ENCODE results near the gene ROCK2.

ROCK2 gene

DNA sequence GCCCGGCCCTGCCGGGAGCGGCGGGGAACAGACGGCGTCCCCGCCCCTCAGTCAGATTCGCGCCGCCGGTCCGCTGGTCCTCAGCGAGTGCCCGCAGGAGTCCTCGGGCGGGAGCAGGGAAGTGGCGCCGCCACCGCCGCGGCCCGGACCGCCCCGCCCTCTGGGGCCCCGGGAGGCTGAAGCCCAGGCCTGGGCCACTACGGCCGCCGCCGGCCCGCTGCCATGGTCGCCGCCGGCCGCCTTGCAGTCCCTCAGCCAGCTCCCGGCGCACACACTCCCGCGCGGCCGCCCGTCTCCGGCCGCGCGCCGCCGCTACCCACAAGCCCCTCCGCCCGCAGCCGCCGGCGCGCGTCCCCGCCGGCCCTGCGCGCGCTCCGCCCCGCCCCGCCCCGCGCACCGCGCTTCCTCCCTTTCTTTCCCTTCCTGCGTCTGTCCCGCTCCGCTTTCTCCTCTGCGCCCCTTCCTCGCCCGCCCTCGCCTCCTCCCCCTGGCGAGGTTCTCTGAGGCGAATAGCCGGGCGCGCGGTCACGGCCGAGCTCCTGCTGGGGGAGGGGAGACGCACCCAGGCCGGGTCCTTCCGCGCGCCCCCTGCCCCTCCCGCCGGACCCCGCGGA is at the start of gene ROCK2:
ROCK2 (minus strand) TSS at position 295 of the 614 bp plus-strand sequence. CDS start 500 bp downstream, outside the sequence.
- DNase-seq: peak; percentile 60

DNA sequence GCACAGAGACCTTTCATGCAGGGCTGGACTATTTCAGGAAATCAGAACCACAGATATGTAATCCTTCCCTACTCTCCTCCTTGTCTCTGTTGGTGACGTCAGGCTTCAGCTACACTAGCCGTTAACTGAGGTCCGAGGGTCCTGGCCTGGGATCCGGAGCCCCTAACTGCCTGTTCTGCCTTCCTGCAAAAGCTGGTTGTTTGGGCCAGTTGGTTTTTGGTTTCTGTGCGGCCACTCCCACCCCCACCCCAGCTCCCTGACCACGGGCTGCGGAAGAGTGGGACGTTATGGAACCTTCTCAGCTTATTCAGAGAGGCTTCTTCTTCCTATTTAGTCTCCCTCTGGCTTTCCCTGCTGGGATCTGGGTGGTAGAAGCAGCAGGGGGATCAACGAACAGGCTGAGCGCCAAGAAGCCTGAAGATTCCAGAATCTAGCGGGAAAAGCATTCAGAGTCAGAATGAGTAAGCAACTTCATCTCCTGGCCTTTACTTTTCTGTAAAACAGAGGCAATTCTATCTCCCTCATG is 49.3 kb upstream of the ROCK2 start:
- DNase-seq: no peak

DNA sequence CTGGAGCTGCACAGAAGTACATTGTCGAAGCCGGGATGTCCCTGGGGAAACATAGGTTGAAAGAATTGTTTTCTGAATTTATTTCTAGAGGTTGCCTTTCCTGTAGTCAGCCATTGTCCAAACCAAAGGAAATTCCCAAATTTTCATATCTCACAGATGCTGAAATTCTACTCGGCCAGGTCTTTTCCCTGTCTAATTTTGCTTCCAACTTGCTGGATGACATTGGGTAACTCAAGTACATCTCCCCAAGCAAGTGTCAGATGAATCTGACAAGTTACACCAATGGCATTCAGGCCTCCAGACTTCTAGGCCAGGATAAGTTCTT is 47.5 kb upstream of the ROCK2 start:
- DNase-seq: no peak

DNA sequence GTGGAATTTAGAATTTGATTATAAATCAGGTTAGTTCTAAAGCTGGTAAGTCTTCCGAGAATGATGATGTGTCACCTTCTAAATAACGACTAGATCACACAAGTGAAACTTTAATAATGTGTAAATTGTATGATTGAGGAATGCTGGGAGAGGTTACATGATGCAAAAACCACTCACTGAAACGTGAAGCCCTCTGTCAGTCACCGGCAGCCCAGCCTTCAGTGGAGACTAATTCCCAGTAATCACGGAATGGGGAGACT is 45.9 kb upstream of the ROCK2 start:
- no peak for DNase-seq

DNA sequence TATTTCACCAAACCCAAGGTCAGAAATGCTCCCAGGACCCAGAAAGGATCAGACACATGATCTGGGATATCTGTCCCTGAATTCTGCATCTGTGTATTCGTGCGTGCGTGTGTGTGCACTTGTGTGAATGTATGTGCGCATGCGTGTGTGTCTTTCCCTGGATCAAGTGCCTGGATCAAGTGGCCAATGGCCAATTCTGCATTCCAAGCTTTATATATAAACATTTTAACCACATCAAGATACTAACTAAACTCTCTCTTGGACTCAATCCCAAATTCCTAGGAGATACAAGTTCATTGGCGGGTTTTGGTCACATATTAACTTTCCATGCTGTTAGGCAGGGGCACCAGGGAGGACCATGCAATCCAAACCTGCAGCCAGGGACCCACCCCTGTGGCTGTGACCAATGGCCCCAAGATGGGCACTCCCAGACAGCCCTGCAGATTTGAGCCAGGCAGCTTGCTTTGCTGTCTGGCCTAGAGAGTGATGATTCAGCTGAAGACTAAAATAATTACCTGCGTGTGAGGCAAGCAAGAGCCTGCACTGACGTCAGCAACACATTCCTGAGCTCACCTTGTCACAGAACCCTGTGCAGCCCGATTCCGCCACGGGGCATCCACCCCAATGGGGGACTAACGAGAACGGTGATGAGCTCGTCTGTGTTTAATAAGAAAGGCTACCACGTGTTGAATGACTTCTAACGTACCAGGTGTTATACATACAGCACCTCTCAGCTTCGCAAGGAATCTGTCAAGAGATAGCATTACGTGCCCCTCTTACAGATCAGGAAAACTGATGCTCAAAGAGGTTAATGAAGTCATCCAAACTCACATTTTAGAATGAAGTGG is 45.3 kb upstream of the ROCK2 start:
- DNase-seq: no peak

DNA sequence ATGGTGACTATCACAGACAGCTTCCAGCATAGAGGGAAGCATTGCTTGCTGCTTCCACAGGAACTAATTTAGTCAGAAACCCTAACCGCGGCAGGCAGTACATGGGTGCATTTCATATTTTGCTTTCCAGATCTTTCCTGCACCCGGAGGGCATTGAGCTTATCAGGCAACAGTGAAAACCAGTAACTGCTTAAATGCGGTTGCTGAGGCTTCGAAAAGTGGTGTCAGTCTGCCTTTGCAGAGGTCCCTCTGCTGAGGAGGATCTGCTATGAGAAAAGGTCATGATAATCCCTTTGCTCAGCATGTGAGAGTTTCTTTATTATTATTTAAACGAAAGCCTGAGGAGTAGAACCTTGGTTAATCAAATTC is 44.6 kb upstream of the ROCK2 start:
- DNase-seq: no peak

DNA sequence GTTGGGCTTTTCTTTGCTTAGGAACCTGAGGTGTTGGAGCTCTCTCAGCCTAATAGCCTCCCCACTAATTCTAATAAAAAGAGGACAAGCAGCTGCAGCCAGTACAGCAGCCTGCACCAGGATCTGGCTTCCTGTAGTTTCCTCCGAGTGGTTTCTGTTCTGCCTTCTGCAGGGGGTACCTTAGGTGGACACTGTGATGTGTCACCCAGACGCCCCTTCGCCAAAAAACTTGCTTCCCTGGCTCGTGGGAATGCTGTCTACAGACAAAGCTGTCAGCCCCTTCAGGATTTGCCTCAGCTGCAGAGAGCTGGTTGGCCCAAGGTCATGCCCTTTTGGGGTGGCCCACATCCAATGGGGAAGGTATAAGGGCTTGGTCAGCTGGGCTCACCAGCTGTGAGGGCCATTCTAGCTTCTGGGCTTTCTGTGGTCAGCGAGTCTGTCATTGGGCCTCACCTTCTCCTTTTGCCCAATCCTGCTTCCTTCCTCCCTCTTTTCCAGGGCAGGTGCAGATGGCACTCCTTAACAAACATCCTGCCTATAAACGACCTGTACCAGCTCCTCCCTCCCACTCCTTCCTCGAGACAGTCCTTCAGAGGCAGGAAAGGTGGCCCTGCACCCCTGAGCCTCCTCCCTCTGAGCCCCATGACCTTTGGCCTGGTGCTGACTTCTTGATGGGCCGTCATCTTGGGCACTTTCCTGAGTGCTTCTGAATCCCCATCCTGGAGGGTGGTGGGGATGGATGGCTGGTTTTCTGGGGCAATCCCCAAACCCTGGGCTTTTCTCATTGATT is 44.0 kb upstream of the ROCK2 start:
- DNase-seq: no peak

DNA sequence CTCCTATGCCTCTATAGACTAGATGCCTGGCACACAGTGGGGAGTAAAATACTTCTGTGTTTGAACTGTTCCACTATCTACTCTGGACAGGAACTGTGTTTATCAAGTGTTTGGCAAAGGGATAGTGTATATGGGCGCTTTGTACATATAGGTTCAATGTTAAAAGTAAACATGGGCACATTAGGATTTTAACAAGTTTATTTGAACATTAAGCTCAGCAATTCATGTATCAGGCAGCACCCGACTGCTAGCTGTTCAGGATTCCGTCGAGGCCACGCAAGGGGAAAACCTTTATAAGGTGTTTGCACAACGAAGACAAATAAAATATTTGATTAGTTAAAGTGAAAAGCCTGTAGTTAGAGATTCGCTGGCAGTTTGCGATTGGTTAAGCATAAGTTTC is 43.4 kb upstream of the ROCK2 start:
- DNase-seq: no peak

DNA sequence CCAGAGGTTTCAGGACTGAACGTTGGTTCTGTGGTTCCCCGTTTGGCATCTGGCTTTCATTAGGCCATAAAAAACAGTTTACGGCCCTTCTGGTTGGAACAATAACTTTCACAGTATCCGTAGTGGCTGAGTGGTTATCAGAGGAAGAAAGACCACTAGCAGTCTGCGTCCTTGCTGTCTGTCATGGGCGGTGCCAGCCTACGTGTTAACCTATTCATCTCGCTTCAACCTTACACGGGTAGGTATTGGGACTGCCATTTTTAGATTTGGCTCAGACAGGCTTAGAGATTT is 42.6 kb upstream of the ROCK2 start:
- DNase-seq: no peak

DNA sequence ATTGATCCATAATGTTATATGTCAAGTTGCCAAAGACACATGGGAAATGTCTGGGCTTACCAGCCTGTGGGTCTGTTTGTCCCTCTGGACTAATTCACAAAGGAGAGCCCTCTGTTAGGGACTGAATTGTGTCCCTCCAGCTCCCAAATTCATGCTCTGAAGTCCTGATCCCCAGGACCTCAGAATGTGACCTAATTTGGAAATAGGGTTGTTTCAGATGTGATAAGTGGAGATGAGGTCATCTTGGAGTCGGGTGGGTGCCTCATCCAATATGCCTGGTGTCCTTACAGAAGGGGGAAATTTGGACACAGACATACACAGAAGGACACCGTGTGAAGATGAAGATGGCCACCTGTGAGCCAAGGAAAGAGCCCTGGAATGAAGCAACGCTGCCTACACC is 41.4 kb upstream of the ROCK2 start:
- no peak for DNase-seq

DNA sequence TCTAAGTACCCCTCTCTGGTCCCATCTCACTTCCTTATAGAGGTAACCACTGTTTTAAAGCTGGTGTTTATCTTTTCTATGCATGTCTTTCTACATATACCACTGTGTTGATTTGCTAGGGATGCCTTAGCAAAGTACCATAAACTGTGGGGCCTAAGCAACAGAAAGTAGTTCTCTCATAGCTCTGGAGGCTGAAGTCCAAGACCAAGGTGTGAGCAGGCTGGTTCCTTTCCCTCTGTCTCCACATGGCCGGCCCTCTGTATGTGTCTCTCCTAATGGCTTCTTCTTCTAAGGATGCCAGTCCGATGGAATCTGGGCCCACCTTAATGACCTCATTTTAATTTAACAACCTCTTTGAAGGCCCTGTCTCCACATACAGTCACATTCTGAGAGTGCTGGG is 40.8 kb upstream of the ROCK2 start:
- no peak for DNase-seq

DNA sequence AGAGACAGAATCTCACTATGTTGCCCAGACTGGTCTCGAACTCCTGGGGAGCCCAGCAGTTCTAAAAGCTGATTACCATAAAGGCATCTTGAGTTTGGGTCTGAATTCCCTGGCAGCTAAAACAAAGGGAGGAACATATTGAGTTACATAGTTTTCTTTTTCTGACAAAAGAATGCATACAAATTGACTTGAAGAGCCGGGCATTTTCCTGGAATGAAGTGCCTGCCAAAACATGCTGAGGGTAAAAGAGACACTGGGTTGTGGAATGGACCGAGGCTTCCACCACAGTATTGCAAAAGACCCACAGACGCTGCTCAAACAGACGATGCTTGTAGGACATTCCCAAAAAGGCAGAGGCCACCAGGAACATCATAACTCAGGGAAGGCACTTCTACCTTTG is 35.1 kb upstream of the ROCK2 start:
- DNase-seq: no peak

DNA sequence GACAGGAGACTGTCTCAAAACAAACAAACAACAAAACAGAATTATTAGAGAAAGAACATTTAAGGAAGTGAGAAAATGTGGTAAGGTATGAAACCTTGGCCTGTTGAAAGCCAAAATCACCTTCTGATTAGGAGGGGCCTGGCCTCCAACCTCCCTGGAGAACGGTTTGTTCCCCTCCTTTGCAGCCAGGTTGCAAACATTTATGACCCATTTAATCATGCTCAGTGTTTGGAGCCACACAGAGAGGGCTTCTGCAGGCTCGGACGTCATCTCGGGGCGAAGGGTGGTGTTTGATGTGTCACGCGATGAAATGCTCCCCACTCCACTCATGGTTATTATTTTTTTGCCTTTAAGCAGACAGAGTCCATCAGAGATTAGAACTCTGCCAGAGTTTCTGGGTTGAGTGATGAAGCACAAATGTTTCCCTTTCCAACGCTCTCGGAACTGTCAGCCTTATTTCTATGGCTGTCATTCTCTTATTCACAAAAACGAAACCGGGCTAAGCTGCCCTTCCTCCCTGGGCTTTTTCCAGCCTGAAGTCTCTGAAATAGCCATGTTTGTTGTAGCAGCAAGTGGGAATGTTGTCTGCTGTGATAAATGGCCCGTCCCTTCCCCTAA is 33.6 kb upstream of the ROCK2 start:
- no peak for DNase-seq

DNA sequence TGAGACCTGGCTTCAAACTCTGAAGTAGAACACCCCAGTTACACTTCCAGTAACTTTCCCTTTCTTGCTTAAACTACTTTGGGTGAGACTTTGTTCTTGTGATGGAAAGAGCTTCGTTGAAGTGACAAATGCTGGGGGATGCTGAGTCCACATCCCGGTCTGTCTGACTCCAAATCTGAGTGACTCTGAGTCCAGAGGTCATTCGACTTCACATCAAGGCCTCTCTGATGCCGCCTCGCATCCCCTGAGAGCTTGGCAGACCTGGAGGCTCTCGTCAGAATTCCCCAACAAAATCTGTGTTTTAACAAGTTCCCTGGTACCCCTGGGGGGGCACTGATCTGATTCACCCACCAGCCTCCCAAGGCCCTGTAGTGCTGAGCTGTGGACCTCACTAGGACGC is 31.6 kb upstream of the ROCK2 start:
- DNase-seq: no peak

DNA sequence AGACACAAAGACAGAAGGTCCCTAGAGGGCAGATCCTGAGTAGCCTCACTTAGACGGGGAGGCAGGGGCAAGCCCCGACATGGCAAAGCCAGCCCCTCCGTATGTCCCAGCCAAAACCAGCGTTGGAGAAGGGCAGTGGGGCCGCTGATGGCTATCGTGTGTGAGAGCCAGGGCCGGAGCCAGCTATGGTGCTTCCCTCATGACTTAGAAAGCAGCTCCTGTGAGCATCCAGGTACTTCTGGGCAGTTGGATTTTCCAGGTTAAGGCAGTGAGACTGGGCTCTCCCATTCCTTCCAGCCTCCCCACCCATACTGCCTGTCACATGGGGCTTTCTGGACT is 31.2 kb upstream of the ROCK2 start:
- no peak for DNase-seq

DNA sequence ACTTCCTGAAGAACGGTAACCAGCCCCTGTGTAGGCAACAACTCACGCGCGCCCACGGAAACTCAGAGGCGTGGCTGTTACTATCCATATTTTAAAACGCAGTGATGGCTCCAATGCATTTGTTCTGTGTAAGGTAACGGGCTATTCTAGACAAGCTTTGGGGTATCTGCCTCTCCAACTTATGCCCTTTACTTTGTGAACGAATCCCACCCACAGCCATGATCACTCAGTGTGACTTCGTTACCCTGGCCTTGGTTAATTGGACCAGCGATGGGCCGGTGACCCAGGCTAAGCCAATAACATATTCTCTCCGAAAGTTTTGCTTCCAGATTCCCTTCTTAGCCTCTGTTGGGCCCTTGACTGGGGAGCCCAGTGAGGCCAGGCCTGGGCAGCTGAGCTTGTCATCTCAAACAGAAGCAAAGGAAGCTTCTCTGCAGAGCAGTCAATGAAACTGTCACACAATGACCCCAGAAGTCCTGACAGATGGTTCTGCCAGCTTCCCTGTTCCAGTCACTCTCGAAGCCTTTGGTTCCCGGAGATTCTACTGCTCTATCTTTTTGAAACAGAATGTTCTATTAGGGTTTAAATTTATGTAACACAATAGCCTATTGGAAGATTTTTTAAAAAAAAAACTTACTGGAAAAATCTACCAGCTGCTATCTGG is 30.7 kb upstream of the ROCK2 start:
- DNase-seq: no peak

DNA sequence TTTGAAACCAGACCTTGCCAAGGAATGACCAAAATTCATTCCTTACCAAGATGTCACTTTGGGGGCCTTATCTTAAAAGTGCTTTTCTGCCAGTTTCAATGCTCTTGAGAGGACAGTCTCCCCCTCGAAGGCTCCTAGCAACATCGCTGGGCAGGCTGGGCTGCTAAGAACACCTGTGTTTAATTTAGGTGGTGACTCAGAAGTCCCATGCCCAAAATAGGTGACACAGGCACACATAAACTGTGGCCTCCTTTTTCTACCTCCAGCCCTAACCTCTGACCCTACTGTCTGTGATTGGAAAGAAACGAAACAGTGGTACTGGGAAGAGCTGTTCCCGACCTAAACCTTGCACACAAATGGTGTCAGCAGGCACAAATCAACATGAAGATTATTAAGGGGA is 28.7 kb upstream of the ROCK2 start:
- no peak for DNase-seq

DNA sequence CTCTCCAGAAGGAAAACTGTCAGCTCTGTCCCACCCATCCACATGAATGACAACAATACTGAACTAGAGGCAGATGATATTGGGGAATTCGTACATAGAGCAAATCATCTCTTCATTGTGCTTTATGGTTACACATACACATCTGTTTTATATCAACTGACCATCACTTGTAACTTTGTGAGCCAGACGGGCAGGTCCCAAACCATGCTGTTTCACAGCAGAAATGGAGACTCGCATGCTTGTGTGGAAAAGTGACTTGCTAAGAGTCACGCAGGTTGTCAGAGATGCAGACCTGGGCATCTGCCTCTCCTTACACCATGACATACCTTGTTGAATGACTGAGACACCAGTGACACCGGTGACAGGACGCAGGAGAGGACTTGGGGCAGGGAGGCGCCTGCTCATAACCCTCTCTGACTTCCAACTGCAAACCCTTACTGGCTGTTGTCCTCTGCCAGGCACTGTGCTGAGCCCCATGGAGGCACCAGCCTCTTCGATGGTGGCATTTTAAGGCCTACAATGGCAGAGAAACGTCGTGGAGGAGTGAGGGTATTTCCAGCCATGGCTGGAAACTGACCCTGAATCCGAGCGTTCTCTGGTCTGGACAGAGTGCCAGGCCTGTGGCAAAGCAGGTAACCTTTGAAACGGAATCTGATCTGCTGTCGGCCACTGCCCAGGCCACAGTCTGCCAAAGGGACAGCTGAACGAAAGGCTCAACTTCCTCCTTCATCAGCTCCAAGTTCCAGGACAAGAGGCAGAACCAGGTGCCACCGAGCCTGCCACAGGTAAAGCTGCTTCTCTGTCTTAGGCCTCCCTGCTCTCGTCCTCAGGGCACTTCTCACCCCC is 26.9 kb upstream of the ROCK2 start:
- DNase-seq: no peak

DNA sequence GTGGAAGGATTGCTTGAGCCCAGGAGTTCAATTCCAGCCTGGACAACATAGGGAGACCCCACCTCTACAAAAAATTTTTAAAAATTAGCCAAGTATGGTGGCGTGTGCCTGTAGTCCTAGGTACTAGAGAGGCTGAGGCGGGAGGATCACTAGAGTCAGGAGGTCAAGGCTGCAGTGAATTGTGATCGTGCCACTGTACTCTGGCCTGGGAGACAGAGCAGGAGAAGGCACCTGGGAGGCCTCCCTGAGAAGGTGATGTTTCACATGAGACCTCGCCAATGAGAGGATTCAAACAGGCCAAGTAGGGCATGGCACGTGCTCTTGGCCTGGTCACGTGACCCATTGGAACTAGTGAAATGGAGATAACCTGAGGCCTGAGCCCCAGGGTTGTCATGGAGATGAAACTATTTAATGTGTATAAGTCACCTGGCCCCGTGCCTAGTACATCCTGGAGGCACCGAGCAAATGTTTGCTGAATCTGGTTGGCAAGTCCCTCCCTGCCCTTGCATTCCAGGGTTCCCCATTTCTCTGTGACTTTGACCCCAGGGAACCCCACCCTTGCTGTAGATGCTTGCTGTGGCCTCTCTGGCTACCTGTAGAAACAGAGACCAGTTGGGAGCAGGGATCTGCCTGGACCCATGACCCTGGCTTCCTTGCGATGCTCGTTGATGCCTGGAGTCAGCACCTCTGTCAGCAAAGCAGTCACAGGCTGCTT is 26.1 kb upstream of the ROCK2 start:
- no peak for DNase-seq

DNA sequence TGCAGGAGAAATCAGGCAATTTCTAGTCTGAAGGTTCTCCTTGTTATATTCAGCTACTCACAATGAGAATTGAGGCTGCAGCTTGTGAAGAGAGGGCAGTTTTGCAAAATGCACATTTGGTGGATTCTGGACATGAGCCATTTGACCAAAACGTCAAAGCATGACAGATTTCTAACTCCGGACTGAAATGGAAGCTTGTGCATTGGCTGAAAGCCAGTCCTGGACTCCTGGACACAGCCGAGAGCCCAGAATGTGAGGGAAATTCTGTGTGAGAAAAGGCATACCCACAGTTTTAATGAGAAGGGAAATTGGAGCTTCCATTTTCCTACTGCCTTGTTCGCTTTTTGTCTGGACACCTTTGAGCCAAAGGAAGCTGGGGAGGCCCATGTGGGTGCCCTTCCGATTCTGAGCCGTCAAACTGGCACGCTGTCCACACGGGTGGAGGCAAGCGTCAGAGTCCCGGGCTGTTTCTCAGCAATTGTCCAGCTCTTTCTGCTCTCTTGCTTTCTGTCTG is 23.7 kb upstream of the ROCK2 start:
- DNase-seq: no peak

DNA sequence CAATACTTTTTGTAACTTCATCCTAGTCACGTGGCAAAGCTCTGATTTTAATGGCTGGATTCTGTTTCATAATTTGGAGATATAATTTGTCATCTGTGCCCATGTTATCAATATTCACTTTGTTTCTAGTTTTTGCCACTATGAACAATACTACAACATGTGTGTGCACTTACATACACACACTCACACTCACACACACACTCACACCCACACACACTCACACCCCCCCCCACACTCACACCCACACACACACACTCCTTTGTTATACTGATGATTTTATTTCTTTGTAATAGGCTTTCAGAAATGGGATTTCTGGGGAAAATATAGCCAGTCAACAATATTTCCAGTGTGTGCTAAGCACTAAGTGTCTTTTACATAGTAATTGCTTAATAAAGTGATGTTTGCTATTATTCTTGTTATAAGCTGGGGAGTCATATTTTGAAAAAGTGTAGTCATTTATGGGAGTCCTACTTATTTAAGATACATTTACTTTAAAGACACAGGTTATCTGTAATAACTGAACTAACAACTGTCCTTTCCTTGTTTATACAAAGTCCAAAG is 22.8 kb upstream of the ROCK2 start:
- DNase-seq: no peak

Data from activated effector memory CD4-positive, alpha-beta T cell treated with Interleukin-2 at 50 U/mL for 16 hours (primary cell).